HG02610 (cell line): ENCODE results near the gene IP6K1.
A peak's percentile ranks its signal among the peaks of the same experiment; 100 is the strongest.
"Not testable (repeated sequence)": the region's sequence is repeated elsewhere in the genome, so short reads cannot be mapped to it uniquely, and the experiment has no call there.

Experiments
- ATAC-seq: cut with Tn5 transposase; IDR thresholded peaks from one replicate; pipeline ENCODE4 v1.9.1; 2021; ENCODE audit warnings: mild to moderate bottlenecking, moderate library complexity; ENCODE audit not compliant: unreplicated experiment

Gene IP6K1

GRCh38 chr3:49713336-49714105, 72.8 kb downstream of the IP6K1 start:
- ATAC-seq = no peak

- ATAC-seq = no peak
Observed at GRCh38 chr3:49712631-49713317, 73.6 kb downstream of the IP6K1 start.

- no peak for ATAC-seq
Observed at GRCh38 chr3:49712166-49712565, 74.2 kb downstream of the IP6K1 start.

GRCh38 chr3:49711489-49711888, 74.9 kb downstream of the IP6K1 start:
- ATAC-seq = no peak

GRCh38 chr3:49709852-49710251, 76.5 kb downstream of the IP6K1 start:
- ATAC-seq = no peak

GRCh38 chr3:49707113-49707480, 79.2 kb downstream of the IP6K1 start:
- no peak for ATAC-seq

GRCh38 chr3:49706456-49707112, 79.8 kb downstream of the IP6K1 start:
- ATAC-seq = no peak

- ATAC-seq = no peak
Observed at GRCh38 chr3:49705390-49705960, 80.9 kb downstream of the IP6K1 start.

GRCh38 chr3:49704629-49705028, 81.7 kb downstream of the IP6K1 start:
- ATAC-seq = no peak

GRCh38 chr3:49703956-49704355, 82.4 kb downstream of the IP6K1 start:
- no peak for ATAC-seq

GRCh38 chr3:49703443-49703927, 82.9 kb downstream of the IP6K1 start:
- ATAC-seq = peak; percentile 76

GRCh38 chr3:49702672-49703071, 83.7 kb downstream of the IP6K1 start:
- ATAC-seq = no peak

GRCh38 chr3:49701388-49702077, 84.8 kb downstream of the IP6K1 start:
- ATAC-seq = no peak

GRCh38 chr3:49700453-49701128, 85.8 kb downstream of the IP6K1 start:
- ATAC-seq = no peak

GRCh38 chr3:49700014-49700413, 86.3 kb downstream of the IP6K1 start:
- no peak for ATAC-seq

GRCh38 chr3:49699281-49699979, 86.9 kb downstream of the IP6K1 start:
- ATAC-seq = no peak

- not testable (repeated sequence) for ATAC-seq
Observed at GRCh38 chr3:49695350-49696015, 90.9 kb downstream of the IP6K1 start.

- ATAC-seq = not testable (repeated sequence)
Observed at GRCh38 chr3:49694409-49695070, 91.8 kb downstream of the IP6K1 start.

- ATAC-seq = not testable (repeated sequence)
Observed at GRCh38 chr3:49691481-49691880, 94.9 kb downstream of the IP6K1 start.
